Activated CD4-positive, alpha-beta T cell treated with anti-CD3 and anti-CD28 coated beads, Interleukin-2, Interleukin-6, amounts not matched to agents 100 ng/mL and 50 ng/mL, durations not matched to agents 16 hours and 8 hours (primary cell): Measurements from ENCODE around the gene KLHL30.

ENCODE experiments used
- DNase-seq: peaks from one replicate; pipeline ENCODE4 v3.0.0-alpha.2; 2020

The KLHL30 gene

GRCh38 chr2:238119756-238120462 is 18.6 kb upstream of the KLHL30 start:
- DNase-seq: no peak

DNA sequence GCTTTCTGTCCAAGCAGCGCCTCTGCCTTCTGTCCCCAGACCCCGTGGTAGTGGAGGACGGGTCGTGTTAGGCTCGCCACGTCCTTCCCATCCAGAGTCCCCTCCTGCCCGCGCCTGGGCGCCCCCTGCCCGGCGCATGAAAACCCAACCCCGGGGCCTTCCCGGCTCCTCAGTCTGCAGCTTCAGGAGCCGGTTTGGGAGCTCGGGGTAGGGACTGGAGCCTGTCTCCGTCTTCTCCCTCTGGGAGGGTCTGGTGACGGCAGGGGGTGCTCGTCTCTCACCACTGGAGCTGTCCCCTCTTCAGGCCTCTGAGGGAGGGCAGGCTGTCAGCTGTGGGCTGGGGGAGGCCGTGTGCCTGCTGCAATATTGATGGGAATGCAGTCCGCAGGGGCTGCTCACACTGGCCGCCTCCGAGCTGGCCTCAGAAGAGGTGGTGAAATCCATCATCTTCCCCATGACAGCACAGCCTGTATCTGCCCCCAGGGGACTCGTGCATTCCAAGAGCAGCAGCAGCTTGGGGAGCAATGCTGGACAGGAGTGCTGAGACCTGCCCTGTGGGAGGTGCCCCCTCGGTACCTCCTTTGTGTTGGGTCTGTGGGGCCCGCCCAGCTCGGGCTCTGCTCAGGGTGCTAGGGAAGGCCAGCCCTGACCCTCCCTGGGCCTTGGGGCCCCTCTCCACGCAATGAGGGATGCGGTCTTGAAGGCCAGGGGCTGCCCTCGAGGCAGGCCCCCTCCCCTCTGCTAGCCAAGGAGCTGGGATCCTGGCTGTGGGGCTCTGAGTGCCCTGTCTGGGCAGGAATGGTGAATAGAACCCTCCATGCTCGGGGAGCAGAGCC is 17.8 kb upstream of the KLHL30 start:
- DNase-seq: no peak

DNA sequence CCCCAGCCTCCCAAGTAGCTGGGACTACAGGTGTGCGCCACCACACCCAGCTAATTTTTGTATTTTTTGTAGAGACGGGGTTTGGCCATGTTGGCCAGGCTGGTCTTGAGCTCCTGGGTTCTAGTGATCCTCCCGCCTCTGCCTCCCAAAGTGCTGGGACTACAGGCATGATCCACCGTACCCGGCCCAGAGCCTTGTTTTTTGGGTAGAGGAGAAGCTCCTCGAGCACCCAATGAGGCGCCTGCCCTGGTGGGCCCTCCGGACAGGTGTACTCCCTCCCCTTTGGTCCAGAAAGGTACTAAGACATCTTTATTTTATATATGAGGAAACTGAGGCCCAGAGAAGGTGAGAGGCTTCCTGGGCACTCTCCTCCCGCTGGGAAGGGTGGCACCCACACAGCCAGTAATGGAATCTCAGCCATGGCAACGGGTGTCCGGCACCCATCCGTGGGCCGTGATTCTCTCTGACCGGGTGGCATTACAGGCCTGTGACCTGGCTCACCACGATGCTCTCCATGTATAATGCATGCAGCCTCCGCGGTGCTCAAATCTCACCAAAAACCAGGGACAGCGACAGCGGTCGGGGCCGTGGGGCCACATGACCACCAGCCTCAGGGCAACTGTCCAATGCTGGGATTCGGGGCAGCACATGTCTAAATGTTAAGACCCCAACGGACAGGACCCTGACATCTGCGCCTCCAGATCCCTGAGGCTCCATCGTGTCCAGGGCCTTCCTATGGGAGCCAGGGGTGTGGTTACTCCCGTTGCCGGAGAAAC is 16.8 kb upstream of the KLHL30 start:
- no peak for DNase-seq

DNA sequence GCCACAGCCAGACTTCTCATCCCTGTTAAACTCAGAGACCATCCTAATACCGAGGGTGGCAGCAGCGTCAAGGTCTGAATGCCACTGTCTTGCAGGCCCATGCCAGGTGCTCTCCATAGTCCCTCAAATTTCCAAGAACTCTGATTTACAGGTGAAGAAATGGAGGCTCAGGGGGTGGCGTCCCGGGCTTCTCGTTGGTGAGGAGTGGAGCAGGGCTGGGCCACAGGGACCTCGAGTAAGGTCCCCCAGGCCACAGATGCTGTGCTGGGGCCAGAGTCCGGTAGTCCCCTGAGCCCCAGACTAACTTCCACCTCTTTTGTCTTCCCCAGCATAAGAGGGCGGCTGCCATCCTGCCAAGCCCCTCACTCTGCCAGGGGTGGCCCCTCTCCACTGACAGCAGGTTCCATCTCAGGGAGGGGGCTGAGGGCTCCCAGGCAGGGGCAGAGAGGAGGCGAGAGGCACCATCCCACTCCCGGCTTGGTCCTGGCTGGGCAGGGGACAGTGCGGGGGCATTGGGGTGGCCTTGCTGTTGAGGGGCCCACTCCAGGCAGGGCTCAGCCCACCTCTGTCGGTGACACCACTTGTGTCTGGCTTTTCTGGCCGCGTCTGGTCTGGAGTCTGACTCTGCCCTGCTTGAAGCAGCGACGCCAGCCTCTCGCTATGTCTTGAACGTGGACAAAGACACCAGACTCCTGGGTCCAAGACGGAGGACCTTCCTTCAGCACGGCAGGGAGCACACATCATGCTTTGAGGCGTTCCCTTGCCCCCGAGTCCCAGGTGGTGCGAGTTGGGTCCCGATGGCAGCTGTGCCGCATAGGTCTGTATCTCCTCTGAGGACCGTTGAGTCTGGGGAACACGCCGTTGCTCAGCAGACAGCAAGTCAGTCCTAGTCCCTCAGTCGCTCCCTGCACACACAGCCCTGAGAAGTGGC is 15.9 kb upstream of the KLHL30 start:
- DNase-seq: no peak

GRCh38 chr2:238123218-238123971 is 15.1 kb upstream of the KLHL30 start:
- no peak for DNase-seq

DNA sequence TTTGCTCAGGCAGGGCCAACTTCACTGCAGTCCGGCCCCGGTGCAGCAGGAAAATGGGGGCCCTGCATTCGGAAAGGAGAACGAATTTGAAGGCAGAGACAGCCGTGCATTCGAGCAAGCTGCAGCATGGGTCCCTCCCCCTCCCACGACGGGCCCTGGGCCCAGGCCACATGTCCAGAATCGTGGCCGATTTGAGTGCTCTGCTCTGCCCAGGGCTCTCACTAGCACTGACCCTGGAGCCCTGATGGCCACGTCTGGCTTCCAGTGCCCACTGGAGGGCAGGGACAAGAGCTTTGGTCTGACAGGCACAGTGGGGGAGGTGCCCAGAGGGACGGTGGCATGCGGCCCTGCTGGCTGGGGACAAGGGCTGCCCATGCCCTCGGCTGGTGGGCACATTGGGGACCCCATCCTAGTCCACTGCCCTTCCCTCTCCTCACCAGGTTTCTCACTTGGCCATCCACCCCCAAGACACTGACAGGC is 14.4 kb upstream of the KLHL30 start:
- DNase-seq: no peak

DNA sequence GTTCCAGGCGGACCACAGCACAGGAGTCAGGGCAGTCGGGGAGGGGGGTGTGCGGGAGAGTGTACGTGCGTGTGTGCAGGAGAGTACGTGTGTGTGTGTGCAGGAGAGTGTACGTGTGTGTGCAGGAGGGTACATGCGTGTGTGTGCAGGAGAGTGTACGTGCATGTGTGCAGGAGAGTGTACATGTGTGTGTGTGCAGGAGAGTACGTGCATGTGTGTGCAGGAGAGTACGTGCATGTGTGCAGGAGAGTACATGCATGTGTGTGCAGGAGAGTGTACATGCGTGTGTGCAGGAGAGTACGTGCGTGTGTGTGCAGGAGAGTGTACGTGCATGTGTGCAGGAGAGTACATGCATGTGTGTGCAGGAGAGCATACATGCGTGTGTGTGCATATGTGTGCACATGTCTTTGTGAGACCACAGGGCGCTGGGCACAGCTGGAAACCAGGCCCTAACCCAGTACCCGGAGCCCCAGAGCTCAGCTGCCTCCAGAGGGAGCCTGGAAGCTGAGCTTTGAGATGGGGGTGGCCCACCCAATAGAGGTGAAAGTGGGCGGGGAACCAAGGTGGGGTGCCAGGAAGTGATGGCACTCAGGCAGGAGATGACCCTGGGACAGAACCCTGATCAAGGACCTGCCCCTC is 13.9 kb upstream of the KLHL30 start:
- DNase-seq: no peak

GRCh38 chr2:238125127-238125885 is 13.2 kb upstream of the KLHL30 start:
- no peak for DNase-seq

DNA sequence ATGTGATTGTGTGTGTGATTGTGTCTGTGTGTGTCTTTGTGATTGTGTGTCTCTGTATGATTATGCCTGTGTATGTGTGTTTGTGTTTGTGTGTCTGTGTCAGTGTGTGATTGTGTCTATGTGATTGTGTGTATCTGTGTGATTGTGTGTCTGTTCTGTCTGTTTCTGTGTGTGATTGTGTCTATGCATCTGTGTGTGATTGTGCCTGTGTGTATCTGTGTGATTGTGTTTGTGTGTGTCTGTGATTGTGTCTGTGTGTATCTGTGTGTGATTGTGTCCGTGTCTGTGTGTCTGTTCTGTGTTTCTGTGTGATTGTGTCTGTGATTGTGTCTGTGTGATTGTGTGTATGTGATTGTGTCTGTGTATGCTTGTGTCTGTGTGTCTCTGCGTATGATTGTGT is 12.1 kb upstream of the KLHL30 start:
- DNase-seq: no peak

- no peak for DNase-seq
Measured at GRCh38 chr2:238126775-238127164, 11.7 kb upstream of the KLHL30 start.

GRCh38 chr2:238127165-238128060 is 11.1 kb upstream of the KLHL30 start:
- no peak for DNase-seq

DNA sequence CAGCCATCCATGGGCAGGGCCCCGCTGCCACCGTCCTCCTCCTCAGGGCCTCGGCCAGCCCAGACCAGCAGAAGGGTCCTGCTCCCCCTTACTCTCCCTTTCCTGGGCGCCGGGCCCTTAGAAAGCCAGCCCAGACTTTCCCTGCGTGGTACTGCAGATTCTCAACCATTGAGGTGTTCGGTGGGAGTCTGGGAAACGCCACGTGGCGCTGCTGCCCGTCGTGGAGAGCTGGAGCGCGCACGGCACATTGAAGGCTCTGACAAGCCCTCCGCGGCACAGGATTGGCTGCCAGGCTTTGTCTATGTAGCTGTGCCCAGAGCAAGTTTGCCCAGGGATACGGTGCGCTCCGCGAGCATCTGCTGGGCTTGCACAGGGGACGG is 10.4 kb upstream of the KLHL30 start:
- DNase-seq: no peak

DNA sequence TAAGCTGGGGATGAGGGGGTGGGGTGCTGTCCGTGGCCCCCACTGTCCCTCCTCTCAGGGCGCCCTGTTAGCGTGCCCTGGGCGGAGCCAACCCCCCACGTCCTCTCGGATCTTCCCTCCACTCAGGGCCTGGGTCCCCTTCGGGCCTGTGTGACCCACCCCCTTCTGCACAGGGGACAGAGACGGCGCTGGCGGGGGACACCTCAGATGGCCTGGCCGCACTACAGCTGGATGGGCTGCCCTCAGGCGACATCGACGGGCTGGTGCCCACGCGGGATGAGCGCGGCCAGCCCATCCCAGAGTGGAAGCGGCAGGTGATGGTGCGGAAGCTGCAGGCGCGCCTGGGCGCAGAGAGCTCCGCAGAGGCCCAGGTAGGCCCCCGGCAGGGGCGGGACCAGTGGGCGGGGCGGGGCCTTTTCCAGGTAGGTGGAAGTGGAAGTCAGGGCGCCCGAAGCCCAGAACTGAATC is 9.9 kb upstream of the KLHL30 start:
- no peak for DNase-seq

- no peak for DNase-seq
Measured at GRCh38 chr2:238129166-238130010, 9.1 kb upstream of the KLHL30 start.

- DNase-seq: no peak
Measured at GRCh38 chr2:238130111-238130695, 8.3 kb upstream of the KLHL30 start.

DNA sequence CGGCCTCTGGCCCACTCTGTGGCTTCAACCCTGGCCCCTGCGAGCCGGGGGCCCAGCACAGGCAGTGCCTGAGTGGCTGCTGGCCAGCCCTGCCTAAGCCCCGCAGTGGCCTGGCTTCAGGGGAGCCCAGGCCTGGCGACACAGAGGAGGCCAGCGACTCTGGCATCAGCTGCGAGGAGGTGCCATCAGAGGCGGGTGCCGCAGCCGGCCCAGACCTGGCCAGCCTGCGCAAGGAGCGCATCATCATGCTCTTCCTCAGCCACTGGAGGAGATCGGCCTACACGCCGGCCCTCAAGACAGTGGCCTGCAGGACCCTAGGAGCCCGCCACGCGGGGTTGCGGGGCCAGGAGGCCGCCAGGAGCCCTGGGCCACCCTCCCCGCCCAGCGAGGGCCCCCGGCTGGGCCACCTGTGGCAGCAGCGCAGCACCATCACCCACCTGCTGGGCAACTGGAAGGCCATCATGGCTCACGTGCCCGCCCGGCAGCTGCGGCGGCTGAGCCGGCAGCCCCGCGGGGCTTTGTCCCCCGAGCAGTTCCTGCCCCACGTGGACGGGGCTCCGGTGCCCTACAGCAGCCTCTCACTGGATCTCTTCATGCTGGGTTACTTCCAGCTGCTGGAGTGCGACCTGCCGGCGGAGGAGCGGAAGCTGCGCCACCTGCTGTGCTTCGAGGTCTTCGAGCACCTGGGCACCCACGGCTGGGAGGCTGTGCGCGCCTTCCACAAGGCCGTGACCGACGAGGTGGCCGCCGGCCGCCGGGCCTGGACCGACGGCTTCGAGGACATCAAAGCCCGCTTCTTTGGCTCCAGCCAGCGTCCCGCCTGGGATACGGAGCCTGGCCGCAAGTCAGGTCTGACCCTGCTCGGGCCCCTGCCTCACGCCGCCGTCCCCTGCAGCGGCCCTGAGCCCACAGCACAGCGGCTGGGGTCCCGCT is 7.5 kb upstream of the KLHL30 start:
- DNase-seq: no peak
